PFSK-1 (cell line): ENCODE results near the gene DNAJA4.

Experiments
- FOXP2 ChIP-seq: optimal IDR thresholded peaks from 2 replicates; pipeline ENCODE3; 2011; ENCODE audit warnings: borderline replicate concordance, control low read depth, inconsistent platforms; ENCODE audit not compliant: insufficient read depth; ENCODE audit errors: extremely low read length, extremely low read depth
- POLR2AphosphoS5 ChIP-seq: IDR thresholded peaks from 2 replicates; pipeline ENCODE4 v1.6.1; 2012; ENCODE audit warnings: low read depth, mild to moderate bottlenecking, control low read depth, low read length, moderate library complexity
- SIN3A ChIP-seq: IDR thresholded peaks from 2 replicates; pipeline ENCODE4 v1.6.1; 2012; ENCODE audit warnings: mild to moderate bottlenecking, low read length, moderate library complexity, borderline replicate concordance; ENCODE audit not compliant: insufficient read depth
- TAF1 ChIP-seq: IDR thresholded peaks from 2 replicates; pipeline ENCODE4 v1.6.1; 2012; ENCODE audit warnings: low read length, control low read depth, borderline replicate concordance; ENCODE audit not compliant: insufficient read depth
- TF ChIP-seq, protein P1 (sequence below), 2 experiments: IDR thresholded peaks; 2 replicates each; pipeline versions ENCODE4 v1.6.1 to v1.8.0; 2011 to 2012; ENCODE audit warnings: low read depth in 2 of 2, low read length in 2 of 2, control low read depth in 1 of 2, inconsistent platforms in 1 of 2, mild to moderate bottlenecking in 1 of 2, moderate library complexity in 1 of 2; ENCODE audit not compliant: insufficient read depth in 1 of 2

DNAJA4 gene

DNA sequence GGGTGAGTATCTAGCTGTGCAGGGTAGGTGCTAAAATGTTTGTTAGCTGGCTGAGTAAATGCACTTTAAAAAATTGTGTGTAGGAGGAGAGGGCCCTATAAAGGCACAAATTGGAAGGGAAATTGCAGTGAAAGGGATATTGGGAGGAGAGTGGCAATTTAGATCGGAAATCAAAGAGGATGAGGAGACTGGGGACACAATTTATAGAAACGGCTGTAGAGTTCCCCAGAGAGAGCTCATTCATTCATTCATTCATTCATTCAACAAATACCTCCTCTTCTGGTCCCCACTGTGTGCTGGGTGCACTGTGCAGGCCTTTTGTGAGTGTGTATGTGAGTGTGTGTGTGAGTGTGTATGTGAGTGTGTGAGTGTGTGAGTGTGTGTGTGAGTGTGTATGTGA, 2.4 kb downstream of the DNAJA4 start:
- TF ChIP-seq, protein P1, sequence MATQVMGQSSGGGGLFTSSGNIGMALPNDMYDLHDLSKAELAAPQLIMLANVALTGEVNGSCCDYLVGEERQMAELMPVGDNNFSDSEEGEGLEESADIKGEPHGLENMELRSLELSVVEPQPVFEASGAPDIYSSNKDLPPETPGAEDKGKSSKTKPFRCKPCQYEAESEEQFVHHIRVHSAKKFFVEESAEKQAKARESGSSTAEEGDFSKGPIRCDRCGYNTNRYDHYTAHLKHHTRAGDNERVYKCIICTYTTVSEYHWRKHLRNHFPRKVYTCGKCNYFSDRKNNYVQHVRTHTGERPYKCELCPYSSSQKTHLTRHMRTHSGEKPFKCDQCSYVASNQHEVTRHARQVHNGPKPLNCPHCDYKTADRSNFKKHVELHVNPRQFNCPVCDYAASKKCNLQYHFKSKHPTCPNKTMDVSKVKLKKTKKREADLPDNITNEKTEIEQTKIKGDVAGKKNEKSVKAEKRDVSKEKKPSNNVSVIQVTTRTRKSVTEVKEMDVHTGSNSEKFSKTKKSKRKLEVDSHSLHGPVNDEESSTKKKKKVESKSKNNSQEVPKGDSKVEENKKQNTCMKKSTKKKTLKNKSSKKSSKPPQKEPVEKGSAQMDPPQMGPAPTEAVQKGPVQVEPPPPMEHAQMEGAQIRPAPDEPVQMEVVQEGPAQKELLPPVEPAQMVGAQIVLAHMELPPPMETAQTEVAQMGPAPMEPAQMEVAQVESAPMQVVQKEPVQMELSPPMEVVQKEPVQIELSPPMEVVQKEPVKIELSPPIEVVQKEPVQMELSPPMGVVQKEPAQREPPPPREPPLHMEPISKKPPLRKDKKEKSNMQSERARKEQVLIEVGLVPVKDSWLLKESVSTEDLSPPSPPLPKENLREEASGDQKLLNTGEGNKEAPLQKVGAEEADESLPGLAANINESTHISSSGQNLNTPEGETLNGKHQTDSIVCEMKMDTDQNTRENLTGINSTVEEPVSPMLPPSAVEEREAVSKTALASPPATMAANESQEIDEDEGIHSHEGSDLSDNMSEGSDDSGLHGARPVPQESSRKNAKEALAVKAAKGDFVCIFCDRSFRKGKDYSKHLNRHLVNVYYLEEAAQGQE (IDR thresholded peaks at IDR 0.05; ENCODE audit: insufficient read depth in 1 of 2, low read depth in 2 of 2, low read length in 2 of 2), result no peak
- no peak for TF ChIP-seq POLR2AphosphoS5
- no peak for TF ChIP-seq SIN3A
- no peak for TF ChIP-seq FOXP2
- no peak for TF ChIP-seq TAF1

- TF ChIP-seq TAF1 (no peak), POLR2AphosphoS5 (no peak), FOXP2 (no peak), SIN3A (no peak)
- TF ChIP-seq, protein P1 (IDR thresholded peaks at IDR 0.05; ENCODE audit: insufficient read depth in 1 of 2, low read depth in 2 of 2, low read length in 2 of 2), result no peak
Observed at GRCh38 chr15:78272316-78272715, 8.0 kb downstream of the DNAJA4 start.

- TF ChIP-seq FOXP2, result no peak
Observed at GRCh38 chr15:78272776-78273175, 8.4 kb downstream of the DNAJA4 start.

- TF ChIP-seq FOXP2 (no peak), SIN3A (no peak), POLR2AphosphoS5 (no peak), TAF1 (no peak)
- TF ChIP-seq, protein P1 (IDR thresholded peaks at IDR 0.05; ENCODE audit: insufficient read depth in 1 of 2, low read depth in 2 of 2, low read length in 2 of 2), result no peak
Observed at GRCh38 chr15:78274994-78275393, 10.6 kb downstream of the DNAJA4 start.

- no peak for TF ChIP-seq POLR2AphosphoS5
- TF ChIP-seq, protein P1 (IDR thresholded peaks at IDR 0.05; ENCODE audit: insufficient read depth in 1 of 2, low read depth in 2 of 2, low read length in 2 of 2), result no peak
- no peak for TF ChIP-seq SIN3A
- TF ChIP-seq FOXP2, result no peak
- TF ChIP-seq TAF1, result no peak
Observed at GRCh38 chr15:78276064-78276943, 11.9 kb downstream of the DNAJA4 start.
